Epidermal melanocyte (primary cell): Measurements from ENCODE around the gene ATXN1.

Source experiments
- DNase-seq: peaks from one replicate; pipeline ENCODE4 v3.0.0; 2011; ENCODE audit warnings: low spot score; ENCODE audit not compliant: insufficient read length

ATXN1 gene

GRCh38 chr6:16743664-16744210 is 17.5 kb downstream of the ATXN1 start:
- no peak for DNase-seq

- no peak for DNase-seq
Observed at GRCh38 chr6:16742116-16742515, 19.1 kb downstream of the ATXN1 start.

- peak; percentile 64 for DNase-seq
Observed at GRCh38 chr6:16741112-16742016, 19.9 kb downstream of the ATXN1 start.

GRCh38 chr6:16740097-16740496 is 21.2 kb downstream of the ATXN1 start:
- no peak for DNase-seq

- DNase-seq = no peak
Observed at GRCh38 chr6:16739329-16739801, 21.9 kb downstream of the ATXN1 start.

- no peak for DNase-seq
Observed at GRCh38 chr6:16737925-16738324, 23.3 kb downstream of the ATXN1 start.

GRCh38 chr6:16736856-16737775 is 24.1 kb downstream of the ATXN1 start:
- no peak for DNase-seq

- DNase-seq = no peak
Observed at GRCh38 chr6:16735014-16735413, 26.2 kb downstream of the ATXN1 start.

GRCh38 chr6:16733085-16733484 is 28.2 kb downstream of the ATXN1 start:
- no peak for DNase-seq

- DNase-seq = no peak
Observed at GRCh38 chr6:16731478-16732051, 29.7 kb downstream of the ATXN1 start.

GRCh38 chr6:16730738-16731477 is 30.4 kb downstream of the ATXN1 start:
- no peak for DNase-seq

- DNase-seq = no peak
Observed at GRCh38 chr6:16729744-16730143, 31.5 kb downstream of the ATXN1 start.

- DNase-seq = no peak
Observed at GRCh38 chr6:16729183-16729691, 32.0 kb downstream of the ATXN1 start.

GRCh38 chr6:16728513-16729182 is 32.6 kb downstream of the ATXN1 start:
- DNase-seq = no peak

GRCh38 chr6:16727996-16728395 is 33.3 kb downstream of the ATXN1 start:
- DNase-seq = no peak

- DNase-seq = no peak
Observed at GRCh38 chr6:16725145-16725864, 36.0 kb downstream of the ATXN1 start.

GRCh38 chr6:16723826-16724225 is 37.4 kb downstream of the ATXN1 start:
- DNase-seq = no peak

- DNase-seq = no peak
Observed at GRCh38 chr6:16723402-16723801, 37.9 kb downstream of the ATXN1 start.

- no peak for DNase-seq
Observed at GRCh38 chr6:16722630-16723029, 38.6 kb downstream of the ATXN1 start.
